WERI-Rb-1 (cell line): ENCODE results near the gene PTOV1.

Experiments used
- DNase-seq: peaks from one replicate; pipeline ENCODE4 v3.0.0-alpha.2; 2020
- H3K27ac ChIP-seq: fragments of 250-450 bp; sonication (Bioruptor Pico); 2 replicates; pipeline ENCODE4 v1.5.1; 2020; ENCODE audit warnings: mild to moderate bottlenecking, moderate library complexity
- H3K27me3 ChIP-seq: fragments of 250-450 bp; sonication (Bioruptor Pico); 2 replicates; pipeline ENCODE4 v1.5.1; 2021; ENCODE audit warnings: mild to moderate bottlenecking, low read depth, moderate library complexity; ENCODE audit not compliant: insufficient read depth, severe bottlenecking
- H3K36me3 ChIP-seq: fragments of 250-450 bp; sonication (Bioruptor Pico); 2 replicates; pipeline ENCODE4 v1.5.1; 2020; ENCODE audit warnings: mild to moderate bottlenecking, moderate library complexity
- H3K4me3 ChIP-seq: 2 replicates; pipeline ENCODE4 v1.5.1; 2011; ENCODE audit warnings: low read depth, mild to moderate bottlenecking, control low read depth, low read length
- H3K9me3 ChIP-seq: fragments of 250-450 bp; sonication (Bioruptor Pico); 2 replicates; pipeline ENCODE4 v1.5.1; 2021; ENCODE audit warnings: mild to moderate bottlenecking, moderate library complexity; ENCODE audit not compliant: severe bottlenecking
- CTCF ChIP-seq: IDR thresholded peaks from 2 replicates; pipeline ENCODE4 v1.5.1; 2011; ENCODE audit warnings: low read depth, mild to moderate bottlenecking, control low read depth, inconsistent platforms, low read length

PTOV1 gene

GRCh38 chr19:49809160-49809940 is 41.6 kb upstream of the PTOV1 start:
- TF ChIP-seq CTCF = no peak
- Histone ChIP-seq H3K27ac (peak overlapping the region; percentile 36), H3K4me3 (peak overlapping the region; percentile 35)

GRCh38 chr19:49809941-49810389 is 41.0 kb upstream of the PTOV1 start:
- no peak for DNase-seq
- H3K36me3 ChIP-seq = peaks cover 27% of the 10 kb centered on the region
- no peak overlapping the region for H3K4me3 ChIP-seq
- no peak for TF ChIP-seq CTCF
- H3K27ac ChIP-seq = peak overlapping the region; percentile 36
- no peaks in the 10 kb centered on the region for H3K27me3 ChIP-seq
- no peaks in the 10 kb centered on the region for H3K9me3 ChIP-seq

More at GRCh38 chr19:49809160-49809940, 41.6 kb upstream of the PTOV1 start:
- DNase-seq = peak; percentile 34
- H3K36me3 ChIP-seq = peaks cover 32% of the 10 kb centered on the region
- no peaks in the 10 kb centered on the region for H3K27me3 ChIP-seq
- H3K9me3 ChIP-seq = no peaks in the 10 kb centered on the region

GRCh38 chr19:49811328-49811727 is 39.6 kb upstream of the PTOV1 start:
- no peak for TF ChIP-seq CTCF
- peaks cover 16% of the 10 kb centered on the region for H3K36me3 ChIP-seq
- H3K27me3 ChIP-seq = no peaks in the 10 kb centered on the region
- DNase-seq = no peak
- H3K4me3 ChIP-seq = no peak overlapping the region
- H3K9me3 ChIP-seq = no peaks in the 10 kb centered on the region
- no peak overlapping the region for H3K27ac ChIP-seq

GRCh38 chr19:49812452-49812996 is 38.4 kb upstream of the PTOV1 start:
- no peak for TF ChIP-seq CTCF
- Histone ChIP-seq H3K27me3 (no peaks in the 10 kb centered on the region), H3K27ac (peak overlapping the region; percentile 87), H3K4me3 (peak overlapping the region; percentile 95), H3K9me3 (no peaks in the 10 kb centered on the region), H3K36me3 (peaks cover 10% of the 10 kb centered on the region)
- DNase-seq = no peak

- Histone ChIP-seq H3K4me3 (peak within 1 kb of the TSS; percentile 95), H3K27me3 (no peaks in the 10 kb centered on the region), H3K27ac (peak within 1 kb of the TSS; percentile 87), H3K9me3 (no peaks in the 10 kb centered on the region), H3K36me3 (peaks cover 3% of the 10 kb centered on the region; the same call in 1 of the 2 replicates)
- TF ChIP-seq CTCF = peak; percentile 39
- peak; percentile 98 for DNase-seq
Observed at GRCh38 chr19:49812997-49813861, 37.7 kb upstream of the PTOV1 start, which contains the start of gene FUZ. Gene FUZ (minus strand): TSS chr19:49813292. CDS start chr19:49813106, 186 bp downstream.
